Naive thymus-derived CD4-positive, alpha-beta T cell (primary cell): Measurements from ENCODE around the gene CAMK2G. TPM values are rescaled to one million over a fixed set of nuclear protein-coding genes. Genes with fewer than 3 reads are reported as not detected.
"Not testable (repeated sequence)": the region's sequence is repeated elsewhere in the genome, so short reads cannot be mapped to it uniquely, and the experiment has no call there.

Experiments
- ATAC-seq: fragments of 150-1000 bp; cut with Tn5 transposase; 2 replicates; pipeline ENCODE4 v1.10.0; 2021; ENCODE audit warnings: mild to moderate bottlenecking, moderate library complexity
- CTCF ChIA-PET: fragments of 350-600 bp; sonication (Branson Sonifier 250); formaldehyde crosslinking; loops from one replicate; lab custom pipeline; 2021; ENCODE audit warnings: antibody characterized with exemption; lab: Charles Lee
- POLR2A ChIA-PET: fragments of 350-600 bp; sonication (Branson Sonifier 250); formaldehyde crosslinking; loops from one replicate; lab custom pipeline; 2021; ENCODE audit warnings: antibody characterized with exemption, inconsistent platforms; lab: Charles Lee
- DNase-seq, 9 donors: peaks; one replicate each; pipeline versions ENCODE4 v3.0.0 to v3.0.0-alpha.2; 2020 to 2022; ENCODE audit warnings: mixed read lengths in 1 of 9
- H3K27ac ChIP-seq: one replicate; pipeline ENCODE4 v1.7.0; 2013; ENCODE audit warnings: mild to moderate bottlenecking, low read depth, low read length, moderate library complexity
- H3K27me3 ChIP-seq, 2 donors: one replicate each; pipeline ENCODE4 v1.7.0; 2013; ENCODE audit warnings: low read length in 2 of 2, mild to moderate bottlenecking in 2 of 2, moderate library complexity in 2 of 2; ENCODE audit not compliant: control insufficient read depth in 2 of 2, insufficient read depth in 2 of 2
- H3K36me3 ChIP-seq, 3 experiments: 1 replicate in 2 of 3; 2 replicates in 1 of 3; pipeline ENCODE4 v1.7.0; 2013; ENCODE audit warnings: low read length in 3 of 3, mild to moderate bottlenecking in 3 of 3, moderate library complexity in 1 of 3; ENCODE audit not compliant: insufficient read depth in 3 of 3, control insufficient read depth in 2 of 3
- H3K4me1 ChIP-seq, 2 donors: one replicate each; pipeline ENCODE4 v1.7.0; 2013; ENCODE audit warnings: low read length in 2 of 2, mild to moderate bottlenecking in 2 of 2, moderate library complexity in 1 of 2; ENCODE audit not compliant: control insufficient read depth in 2 of 2, insufficient read depth in 2 of 2
- H3K4me3 ChIP-seq: 2 replicates; pipeline ENCODE4 v1.7.0; 2013; ENCODE audit warnings: mild to moderate bottlenecking, low read length
- H3K9me3 ChIP-seq, 3 experiments: 1 replicate in 2 of 3; 2 replicates in 1 of 3; pipeline ENCODE4 v1.7.0; 2013; ENCODE audit warnings: low read length in 3 of 3; ENCODE audit not compliant: control insufficient read depth in 2 of 3
- H3K27ac Mint-ChIP-seq, 9 donors: one replicate each; pipeline ENCODE4 v1.8.0; 2020 to 2022; ENCODE audit warnings: mixed read lengths in 9 of 9, mild to moderate bottlenecking in 8 of 9, moderate library complexity in 5 of 9, inconsistent platforms in 2 of 9
- H3K27me3 Mint-ChIP-seq, 5 donors: one replicate each; pipeline ENCODE4 v1.8.0; 2021 to 2022; ENCODE audit warnings: mixed read lengths in 5 of 5, mild to moderate bottlenecking in 1 of 5
- H3K36me3 Mint-ChIP-seq, 5 donors: one replicate each; pipeline ENCODE4 v1.8.0; 2020 to 2022; ENCODE audit warnings: mixed read lengths in 5 of 5, mild to moderate bottlenecking in 3 of 5, inconsistent platforms in 1 of 5
- H3K4me1 Mint-ChIP-seq, 7 donors: one replicate each; pipeline ENCODE4 v1.8.0; 2020 to 2022; ENCODE audit warnings: mixed read lengths in 7 of 7, mild to moderate bottlenecking in 3 of 7, inconsistent platforms in 1 of 7
- H3K4me3 Mint-ChIP-seq, 10 donors: one replicate each; pipeline ENCODE4 v1.8.0; 2020 to 2022; ENCODE audit warnings: mild to moderate bottlenecking in 10 of 10, mixed read lengths in 10 of 10, moderate library complexity in 6 of 10, inconsistent platforms in 2 of 10
- H3K9me3 Mint-ChIP-seq, 11 donors: one replicate each; pipeline ENCODE4 v1.8.0; 2020 to 2022; ENCODE audit warnings: mixed read lengths in 11 of 11, mild to moderate bottlenecking in 4 of 11, inconsistent platforms in 1 of 11, moderate library complexity in 1 of 11
- intact Hi-C, 2 donors: fragments of 100-400 bp; cut with micrococcal nuclease; formaldehyde crosslinking; loops; one replicate each; pipeline ENCODE4 v1.15.1; 2023
- polyA plus RNA-seq, 2 donors: library from polyadenylated mRNA; unstranded; fragments of 300-500 nt; fragmentation: Illumina TruSeq; gene quantifications; one replicate each; pipeline ENCODE4 v1.2.3, GENCODE V29; 2021
- total RNA-seq, 6 experiments: library from RNA in 5 of 6; stranded (reverse) in 5 of 6; gene quantifications; 1 replicate in 5 of 6; 2 replicates in 1 of 6; pipeline ENCODE4 v1.2.3 and lab custom pipeline; 2021 to 2026

The CAMK2G gene
- total and polyA plus RNA-seq, 7 experiments from 2014 or later = 5.6 to 70.9 (median 54.6) TPM

- H3K27ac Mint-ChIP-seq = peak overlapping the region in 6 of 9 donors; percentile 10 to 59 (median 54)
- peaks cover 11 to 39% (median 18%) of the 10 kb centered on the region in 5 donors for H3K36me3 Mint-ChIP-seq
- H3K27me3 ChIP-seq = no peaks in the 10 kb centered on the region
- H3K36me3 ChIP-seq = peaks cover 22 to 78% (median 38%) of the 10 kb centered on the region in 3 experiments
- POLR2A ChIA-PET = interaction anchor here (0.6 to 3.3 kb wide), 8 partner anchors 9 to 40 kb away, joined by 3 to 18 read pairs (median 3); a partner anchor contains a TSS
- H3K9me3 Mint-ChIP-seq = peaks cover 0 to 2% (median 0%) of the 10 kb centered on the region in 11 donors
- CTCF ChIA-PET = no interaction called here
- H3K4me1 Mint-ChIP-seq = peaks cover 0 to 14% (median 10%) of the 10 kb centered on the region in 7 donors
- intact Hi-C loops = loop anchor here in 1 of 2 donors (2.0 kb wide), 1 partner anchor 14 kb away; the partner anchor contains the start of gene ZSWIM8
- no peak for DNase-seq
- H3K27ac ChIP-seq = no peak overlapping the region
- no peaks in the 10 kb centered on the region for H3K9me3 ChIP-seq
- ATAC-seq = peak; percentile 33
- H3K4me3 ChIP-seq = no peak overlapping the region
- H3K4me1 ChIP-seq = no peaks in the 10 kb centered on the region
- no peaks in the 10 kb centered on the region for H3K27me3 Mint-ChIP-seq
- H3K4me3 Mint-ChIP-seq = no peak overlapping the region
These were observed 75.3 kb downstream of the CAMK2G start for GRCh38 chr10:73798927-73799560.

GRCh38 chr10:73798087-73798486 lies 76.3 kb downstream of the CAMK2G start:
- peaks cover 18 to 78% (median 32%) of the 10 kb centered on the region in 3 experiments for H3K36me3 ChIP-seq
- Mint-ChIP-seq H3K4me1 (peaks cover 0 to 8% (median 5%) of the 10 kb centered on the region in 7 donors), H3K4me3 (no peak overlapping the region), H3K36me3 (peaks cover 4 to 34% (median 20%) of the 10 kb centered on the region in 5 donors), H3K27ac (peak overlapping the region in 6 of 9 donors; percentile 2 to 68 (median 38)), H3K27me3 (no peaks in the 10 kb centered on the region), H3K9me3 (no peaks in the 10 kb centered on the region)
- H3K27ac ChIP-seq = no peak overlapping the region
- no peak overlapping the region for H3K4me3 ChIP-seq
- ChIA-PET POLR2A (interaction anchor here (0.6 to 3.3 kb wide), 4 partner anchors 12 to 55 kb away, joined by 3 to 18 read pairs (median 4); no protein-coding TSS in a partner anchor), CTCF (no interaction called here)
- H3K4me1 ChIP-seq = no peaks in the 10 kb centered on the region
- DNase-seq (no peak), ATAC-seq (no peak)
- no peaks in the 10 kb centered on the region for H3K27me3 ChIP-seq
- intact Hi-C loops = loop anchor here in 1 of 2 donors (2.0 kb wide), 1 partner anchor 13 kb away; the partner anchor contains the start of gene ZSWIM8
- no peaks in the 10 kb centered on the region for H3K9me3 ChIP-seq

GRCh38 chr10:73797324-73798025 lies 76.9 kb downstream of the CAMK2G start:
- H3K27ac Mint-ChIP-seq = peak overlapping the region in 5 of 9 donors; percentile 32 to 68 (median 58)
- H3K4me1 Mint-ChIP-seq = peaks cover 0 to 8% (median 5%) of the 10 kb centered on the region in 7 donors
- H3K27ac ChIP-seq = no peak overlapping the region
- no peaks in the 10 kb centered on the region for H3K4me1 ChIP-seq
- no peaks in the 10 kb centered on the region for H3K9me3 ChIP-seq
- ChIA-PET POLR2A (interaction anchor here (0.6 kb wide), 1 partner anchor 16 kb away, joined by 4 read pairs; no protein-coding TSS in a partner anchor), CTCF (no interaction called here)
- no peak overlapping the region for H3K4me3 ChIP-seq
- intact Hi-C loops = loop anchor here in 1 of 2 donors (2.0 kb wide), 1 partner anchor 13 kb away; the partner anchor contains the start of gene ZSWIM8
- no peaks in the 10 kb centered on the region for H3K27me3 ChIP-seq
- DNase-seq = no peak
- peaks cover 15 to 78% (median 28%) of the 10 kb centered on the region in 3 experiments for H3K36me3 ChIP-seq
- H3K27me3 Mint-ChIP-seq = no peaks in the 10 kb centered on the region
- H3K36me3 Mint-ChIP-seq = peaks cover 4 to 31% (median 18%) of the 10 kb centered on the region in 5 donors
- peaks cover 0 to under 1% (median 0%) of the 10 kb centered on the region in 11 donors for H3K9me3 Mint-ChIP-seq
- no peak for ATAC-seq
- H3K4me3 Mint-ChIP-seq = peak overlapping the region in 1 of 10 donors; percentile 14

GRCh38 chr10:73796766-73797165 lies 77.6 kb downstream of the CAMK2G start:
- H3K27me3 ChIP-seq = no peaks in the 10 kb centered on the region
- H3K4me1 ChIP-seq = no peaks in the 10 kb centered on the region
- no peak for DNase-seq
- H3K36me3 ChIP-seq = peaks cover 15 to 78% (median 23%) of the 10 kb centered on the region in 3 experiments
- POLR2A ChIA-PET = interaction anchor here (6.4 kb wide), 1 partner anchor 11 kb away, joined by 42 read pairs; no protein-coding TSS in a partner anchor
- no peak overlapping the region for H3K4me3 ChIP-seq
- Mint-ChIP-seq H3K27ac (peak overlapping the region in 6 of 9 donors; percentile 6 to 81 (median 48)), H3K9me3 (peaks cover 0 to 1% (median 0%) of the 10 kb centered on the region in 11 donors), H3K4me3 (no peak overlapping the region), H3K4me1 (peaks cover 0 to 10% (median 5%) of the 10 kb centered on the region in 7 donors), H3K27me3 (no peaks in the 10 kb centered on the region), H3K36me3 (peaks cover 4 to 28% (median 18%) of the 10 kb centered on the region in 5 donors)
- ATAC-seq = no peak
- CTCF ChIA-PET = no interaction called here
- no peaks in the 10 kb centered on the region for H3K9me3 ChIP-seq
- intact Hi-C loops = no loop called here
- H3K27ac ChIP-seq = no peak overlapping the region

- H3K4me1 Mint-ChIP-seq, intact Hi-C loops, H3K4me1 ChIP-seq, H3K9me3 Mint-ChIP-seq, H3K4me3 ChIP-seq, H3K27me3 Mint-ChIP-seq, H3K9me3 ChIP-seq, CTCF ChIA-PET, ATAC-seq, H3K27ac ChIP-seq, DNase-seq, H3K27me3 ChIP-seq, H3K4me3 Mint-ChIP-seq: not testable (repeated sequence)
- peaks cover 4 to 35% (median 18%) of the 10 kb centered on the region in 5 donors for H3K36me3 Mint-ChIP-seq
- POLR2A ChIA-PET = interaction anchor here (2.0 to 6.4 kb wide), 2 partner anchors 12 to 23 kb away, joined by 11 to 42 read pairs; no protein-coding TSS in a partner anchor
- peak overlapping the region in 4 of 9 donors; percentile 17 to 81 (median 46) for H3K27ac Mint-ChIP-seq
- H3K36me3 ChIP-seq = peaks cover 15 to 78% (median 24%) of the 10 kb centered on the region in 3 experiments
These were observed 78.3 kb downstream of the CAMK2G start for GRCh38 chr10:73796035-73796434.

- H3K9me3 Mint-ChIP-seq, ATAC-seq, CTCF ChIA-PET, H3K4me1 ChIP-seq, H3K27ac ChIP-seq, H3K4me3 Mint-ChIP-seq, intact Hi-C loops, H3K27me3 Mint-ChIP-seq, H3K9me3 ChIP-seq, H3K4me1 Mint-ChIP-seq, DNase-seq, H3K4me3 ChIP-seq, H3K27me3 ChIP-seq: not testable (repeated sequence)
- POLR2A ChIA-PET = interaction anchor here (2.0 to 6.4 kb wide), 2 partner anchors 13 to 22 kb away, joined by 11 to 42 read pairs; no protein-coding TSS in a partner anchor
- Mint-ChIP-seq H3K27ac (peak overlapping the region in 4 of 9 donors; percentile 40 to 72 (median 56)), H3K36me3 (peaks cover 4 to 39% (median 18%) of the 10 kb centered on the region in 5 donors)
- H3K36me3 ChIP-seq = peaks cover 15 to 76% (median 27%) of the 10 kb centered on the region in 3 experiments
These were observed 78.9 kb downstream of the CAMK2G start for GRCh38 chr10:73795491-73795890.
